ENCODE data around the gene TAPBP. TPM values are rescaled to one million over a fixed set of nuclear protein-coding genes. Genes with fewer than 3 reads are reported as not detected.
A peak's percentile ranks its signal among the peaks of the same experiment; 100 is the strongest.

Gene TAPBP
- total and polyA plus RNA-seq, 9 of the 15 experiments (the other 6 are each of a cell fraction or from before 2014, with no cell fraction given), result 5.6 to 74.0 (median 22.3) TPM

GRCh38 chr6:33271468-33272274 is 42.2 kb downstream of the TAPBP start, which contains the start of the genes RPS18 and VPS52 (continued):
- TF ChIP-seq ZNF318 (IDR thresholded peaks at IDR 0.05; ENCODE audit: borderline replicate concordance in 1 of 2, low read depth in 1 of 2) (peak in 1 of 2 experiments; percentile 96; a peak in 2 of 4 replicates), MITF (IDR thresholded peaks at IDR 0.05) (0 out of 2 replicates have a peak, but pooled peaks have one; percentile 40), CBFA2T3 (IDR thresholded peaks at IDR 0.05) (peak; percentile 81), ZNF274 (IDR thresholded peaks at IDR 0.05; ENCODE audit: borderline replicate concordance, low read depth, low read length) (no peak)

Measured in K562 (cell line).